PC-9 (cell line): ENCODE measurements around the gene LMO7. TPM values are rescaled to one million over a fixed set of nuclear protein-coding genes. Genes with fewer than 3 reads are reported as not detected.

Experiments used
- BruUV-seq: library from RNA; stranded (reverse); fragments of 400-500 nt; replicated peaks from 2 replicates; lab custom pipeline; 2021; lab: Mats Ljungman, UMichigan
- CTCF ChIA-PET: fragments of 300-600 bp; sonication (Branson Sonifier 250); formaldehyde crosslinking; loops from one replicate; lab custom pipeline; 2022; ENCODE audit warnings: antibody characterized with exemption; lab: Charles Lee
- POLR2A ChIA-PET: fragments of 300-600 bp; sonication (Branson Sonifier 250); formaldehyde crosslinking; loops from one replicate; lab custom pipeline; 2022; ENCODE audit warnings: antibody characterized with exemption; ENCODE audit not compliant: unreplicated experiment; lab: Charles Lee
- DNase-seq, 2 experiments: peaks; one replicate each; pipeline versions ENCODE4 v3.0.0 to v3.0.0-alpha.2; 2015 to 2022; ENCODE audit warnings: mixed read lengths in 1 of 2
- H2AFZ ChIP-seq: fragments of 200-600 bp; sonication (generic); 2 replicates; pipeline ENCODE4 v1.8.1; 2017; ENCODE audit warnings: antibody characterized with exemption
- H3F3A ChIP-seq: fragments of 200-600 bp; sonication (generic); 2 replicates; pipeline ENCODE4 v1.8.1; 2017; ENCODE audit warnings: antibody characterized with exemption, mild to moderate bottlenecking, low read depth; ENCODE audit not compliant: insufficient read depth
- H3K27ac ChIP-seq: fragments of 200-600 bp; sonication (generic); 2 replicates; pipeline ENCODE4 v1.6.1; 2016; ENCODE audit warnings: mixed run types
- H3K27me3 ChIP-seq: fragments of 200-600 bp; sonication (generic); 2 replicates; pipeline ENCODE4 v1.6.1; 2016; ENCODE audit warnings: low read depth, mixed run types; ENCODE audit not compliant: insufficient read depth
- H3K36me3 ChIP-seq: fragments of 200-600 bp; sonication (generic); 2 replicates; pipeline ENCODE4 v1.6.1; 2016; ENCODE audit warnings: low read depth, mixed run types
- H3K4me1 ChIP-seq: fragments of 200-600 bp; sonication (generic); replicated peaks from 2 replicates; pipeline ENCODE4 v1.6.1; 2016; ENCODE audit warnings: mixed run types; ENCODE audit not compliant: insufficient read depth
- H3K4me2 ChIP-seq: fragments of 200-600 bp; sonication (generic); 2 replicates; pipeline ENCODE4 v1.6.1; 2017; ENCODE audit warnings: mixed run types
- H3K4me3 ChIP-seq: fragments of 200-600 bp; sonication (generic); 2 replicates; pipeline ENCODE4 v1.6.1; 2016; ENCODE audit warnings: mixed run types
- H3K79me2 ChIP-seq: fragments of 200-600 bp; sonication (generic); 2 replicates; pipeline ENCODE4 v1.6.1; 2017; ENCODE audit warnings: low read depth, mixed run types
- H3K9me2 ChIP-seq: fragments of 200-600 bp; sonication (generic); 2 replicates; pipeline ENCODE4 v1.8.1; 2017; ENCODE audit warnings: mild to moderate bottlenecking; ENCODE audit not compliant: insufficient read depth
- H3K9me3 ChIP-seq: fragments of 200-600 bp; sonication (generic); 2 replicates; pipeline ENCODE4 v1.8.1; 2016; ENCODE audit warnings: low read depth; ENCODE audit not compliant: insufficient read depth
- H4K20me1 ChIP-seq: fragments of 200-600 bp; sonication (generic); 2 replicates; pipeline ENCODE4 v1.8.1; 2017; ENCODE audit not compliant: insufficient read depth
- CTCF ChIP-seq: fragments of 200-600 bp; sonication (generic); conservative IDR thresholded peaks from 2 replicates; pipeline ENCODE4 v1.6.1; 2017; ENCODE audit warnings: mixed run types, antibody characterized with exemption, mild to moderate bottlenecking, moderate library complexity
- EZH2 ChIP-seq: fragments of 200-600 bp; sonication (generic); IDR thresholded peaks from 2 replicates; pipeline ENCODE4 v1.8.0; 2017; ENCODE audit warnings: antibody characterized with exemption, low read depth
- intact Hi-C: fragments of 100-400 bp; cut with micrococcal nuclease; formaldehyde crosslinking; loops from one replicate; pipeline ENCODE4 v1.10.0; 2022; ENCODE audit not compliant: unreplicated experiment
- total RNA-seq: library from RNA; stranded (reverse); gene quantifications from 2 replicates; pipeline ENCODE4 v1.2.3, GENCODE V29; 2021

LMO7 gene
- total RNA-seq, 1 experiment from 2014 or later, result 93.0 TPM

- H3K4me1 ChIP-seq, result peaks cover 14% of the 10 kb centered on the region
- no peaks in the 10 kb centered on the region for H4K20me1 ChIP-seq
- H3K9me3 ChIP-seq, result no peaks in the 10 kb centered on the region
- H3K36me3 ChIP-seq, result peaks cover 14% of the 10 kb centered on the region
- H3K9me2 ChIP-seq, result no peaks in the 10 kb centered on the region
- H3K4me3 ChIP-seq, result no peak overlapping the region
- no peak overlapping the region for H2AFZ ChIP-seq
- no peaks in the 10 kb centered on the region for H3K79me2 ChIP-seq
- POLR2A ChIA-PET, result no interaction called here
- DNase-seq, result no peak
- CTCF ChIA-PET, result no interaction called here
- H3K4me2 ChIP-seq, result no peak overlapping the region
- intact Hi-C loops, result no loop called here
- 0 out of 2 replicates have a peak, but pooled peaks cover 6% of the 10 kb centered on the region for H3F3A ChIP-seq
- no peak overlapping the region for H3K27ac ChIP-seq
- no peaks in the 10 kb centered on the region for H3K27me3 ChIP-seq
- TF ChIP-seq EZH2 (no peak), CTCF (no peak)
- BruUV-seq, result no TSS peak
These were observed 225.7 kb downstream of the LMO7 start for GRCh38 chr13:75861786-75862185.

DNA sequence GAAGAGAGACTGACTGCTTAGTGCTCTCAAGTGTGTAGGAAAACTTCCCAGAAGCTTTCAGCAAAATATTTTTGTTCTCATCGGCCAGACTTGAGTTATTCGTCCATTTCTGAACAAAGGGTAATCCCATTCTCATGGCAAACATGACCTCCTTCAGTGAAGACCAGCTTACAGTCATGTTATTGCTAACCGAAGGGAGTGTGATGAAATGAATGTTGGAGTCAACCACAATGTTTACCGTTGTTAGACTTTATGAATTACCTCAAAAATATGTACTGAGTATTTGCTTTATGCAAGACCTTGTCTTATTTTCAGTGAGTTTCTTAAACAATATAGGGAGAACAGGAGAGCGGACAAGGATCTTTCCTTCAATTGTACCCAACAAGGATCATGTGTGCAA lies 228.6 kb downstream of the LMO7 start:
- ChIA-PET CTCF (no interaction called here), POLR2A (interaction anchor here (0.5 kb wide), 1 partner anchor 1760 kb away, joined by 3 read pairs; no protein-coding TSS in a partner anchor)
- Histone ChIP-seq H3K9me3 (no peaks in the 10 kb centered on the region), H3K4me3 (no peak overlapping the region), H3K4me2 (peak overlapping the region; percentile 34; the same call in 1 of the 2 replicates), H2AFZ (no peak overlapping the region), H3K79me2 (no peaks in the 10 kb centered on the region), H4K20me1 (no peaks in the 10 kb centered on the region), H3K36me3 (peaks cover 5% of the 10 kb centered on the region), H3K27me3 (no peaks in the 10 kb centered on the region), H3K4me1 (peaks cover 14% of the 10 kb centered on the region), H3K27ac (peak overlapping the region; percentile 48), H3F3A (0 out of 2 replicates have a peak, but pooled peaks cover 6% of the 10 kb centered on the region), H3K9me2 (no peaks in the 10 kb centered on the region)
- no TSS peak for BruUV-seq
- DNase-seq, result peak in 1 of 2 experiments; percentile 89
- no peak for TF ChIP-seq EZH2
- no peak for TF ChIP-seq CTCF
- intact Hi-C loops, result no loop called here

- POLR2A ChIA-PET, result no interaction called here
- intact Hi-C loops, result no loop called here
These were observed 231.4 kb downstream of the LMO7 start for GRCh38 chr13:75867379-75868117.

More at GRCh38 chr13:75867379-75868117, 231.4 kb downstream of the LMO7 start:
- H3K79me2 ChIP-seq, result no peaks in the 10 kb centered on the region
- no peaks in the 10 kb centered on the region for H3K27me3 ChIP-seq
- 0 out of 2 replicates have a peak, but pooled peaks cover 6% of the 10 kb centered on the region for H3F3A ChIP-seq
- H3K4me1 ChIP-seq, result peaks cover 14% of the 10 kb centered on the region
- no peak overlapping the region for H3K27ac ChIP-seq
- no peaks in the 10 kb centered on the region for H3K9me2 ChIP-seq
- H2AFZ ChIP-seq, result no peak overlapping the region
- BruUV-seq, result no TSS peak
- no peaks in the 10 kb centered on the region for H3K9me3 ChIP-seq
- H3K4me2 ChIP-seq, result no peak overlapping the region
- H3K4me3 ChIP-seq, result no peak overlapping the region
- TF ChIP-seq EZH2, result no peak
- TF ChIP-seq CTCF, result no peak
- no peaks in the 10 kb centered on the region for H4K20me1 ChIP-seq
- CTCF ChIA-PET, result no interaction called here
- no peaks in the 10 kb centered on the region for H3K36me3 ChIP-seq
- no peak for DNase-seq
